HUES48 (cell line): ENCODE measurements around the gene ADGRD1.
"Not testable (repeated sequence)": the region's sequence is repeated elsewhere in the genome, so short reads cannot be mapped to it uniquely, and the experiment has no call there.

ENCODE experiments used
- H3K27ac ChIP-seq: one replicate; pipeline ENCODE4 v1.7.0; 2013; ENCODE audit warnings: low read depth, low read length, inconsistent platforms
- H3K27me3 ChIP-seq: 2 replicates; pipeline ENCODE4 v1.6.1; 2013; ENCODE audit warnings: mild to moderate bottlenecking, low read length; ENCODE audit not compliant: control insufficient read depth, insufficient read depth
- H3K36me3 ChIP-seq: 2 replicates; pipeline ENCODE4 v1.6.1; 2013; ENCODE audit warnings: low read length; ENCODE audit not compliant: control insufficient read depth, insufficient read depth
- H3K4me1 ChIP-seq: 2 replicates; pipeline ENCODE4 v1.6.1; 2013; ENCODE audit warnings: mild to moderate bottlenecking, low read length; ENCODE audit not compliant: control insufficient read depth, insufficient read depth
- H3K4me3 ChIP-seq: 2 replicates; pipeline ENCODE4 v1.5.1; 2013; ENCODE audit warnings: mild to moderate bottlenecking, low read depth, low read length
- H3K9ac ChIP-seq: 2 replicates; pipeline ENCODE4 v1.6.1; 2013; ENCODE audit warnings: mild to moderate bottlenecking, low read depth, low read length, moderate library complexity
- H3K9me3 ChIP-seq: 2 replicates; pipeline ENCODE4 v1.6.1; 2013; ENCODE audit warnings: low read length; ENCODE audit not compliant: control insufficient read depth, insufficient read depth

Gene ADGRD1

DNA sequence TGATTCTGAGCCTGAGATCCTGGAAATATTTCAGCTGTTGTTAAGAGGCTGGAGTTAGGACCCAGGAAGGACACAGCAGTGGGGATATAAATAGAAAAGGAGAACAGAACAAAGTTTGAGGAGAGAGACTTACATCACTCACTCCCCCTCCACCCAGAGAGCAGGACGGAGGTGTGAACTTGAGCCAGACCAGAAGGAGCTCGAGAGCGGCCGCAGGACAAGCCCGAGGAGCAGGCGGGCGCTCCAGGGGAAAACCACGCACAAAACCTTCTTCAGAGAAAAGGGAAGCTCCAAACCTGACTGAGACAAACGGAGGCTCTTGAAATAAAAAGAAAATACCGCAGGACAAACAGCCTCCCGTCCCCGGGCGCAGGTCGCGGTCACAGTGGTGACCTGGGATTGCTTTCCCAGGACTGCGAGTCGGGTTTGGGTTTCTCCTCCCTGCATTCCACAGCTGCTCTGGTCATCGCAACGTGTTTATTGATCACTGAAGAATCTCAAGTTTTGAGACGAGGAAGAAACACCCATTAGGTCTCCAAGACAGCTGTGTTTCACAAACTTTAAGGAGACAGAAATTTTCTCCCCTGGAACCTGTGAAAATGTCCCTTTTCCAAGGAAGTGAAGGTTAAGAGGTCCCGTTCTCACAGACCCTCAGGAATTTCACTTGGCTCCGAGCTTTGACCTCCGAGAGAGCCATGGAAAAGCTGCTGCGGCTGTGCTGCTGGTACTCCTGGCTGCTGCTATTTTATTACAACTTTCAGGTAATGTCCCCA is at the start of gene ADGRD1:
TSS of gene ADGRD1 (plus strand) at position 137 of the 773 bp plus-strand sequence. CDS start at position 696, 559 bp downstream.
- Histone ChIP-seq H3K4me3 (no peak within 1 kb of the TSS), H3K27ac (no peak within 1 kb of the TSS), H3K4me1 (peaks cover 10% of the 10 kb centered on the region), H3K9me3 (no peaks in the 10 kb centered on the region), H3K9ac (no peak within 1 kb of the TSS), H3K36me3 (no peaks in the 10 kb centered on the region), H3K27me3 (peaks cover 3% of the 10 kb centered on the region; the same call in 1 of the 2 replicates)

- H3K36me3 ChIP-seq, result no peaks in the 10 kb centered on the region
- H3K4me1 ChIP-seq, result no peaks in the 10 kb centered on the region
- no peak overlapping the region for H3K27ac ChIP-seq
- H3K9ac ChIP-seq, result no peak overlapping the region
- no peak overlapping the region for H3K4me3 ChIP-seq
- no peaks in the 10 kb centered on the region for H3K9me3 ChIP-seq
- no peaks in the 10 kb centered on the region for H3K27me3 ChIP-seq
These were observed 49.6 kb upstream of the ADGRD1 start for GRCh38 chr12:130904064-130904463.

- not testable (repeated sequence) for H3K4me1 ChIP-seq, H3K4me3 ChIP-seq, H3K27ac ChIP-seq, H3K9me3 ChIP-seq, H3K36me3 ChIP-seq, H3K9ac ChIP-seq, H3K27me3 ChIP-seq
These were observed 48.7 kb upstream of the ADGRD1 start for GRCh38 chr12:130904936-130905455.

DNA sequence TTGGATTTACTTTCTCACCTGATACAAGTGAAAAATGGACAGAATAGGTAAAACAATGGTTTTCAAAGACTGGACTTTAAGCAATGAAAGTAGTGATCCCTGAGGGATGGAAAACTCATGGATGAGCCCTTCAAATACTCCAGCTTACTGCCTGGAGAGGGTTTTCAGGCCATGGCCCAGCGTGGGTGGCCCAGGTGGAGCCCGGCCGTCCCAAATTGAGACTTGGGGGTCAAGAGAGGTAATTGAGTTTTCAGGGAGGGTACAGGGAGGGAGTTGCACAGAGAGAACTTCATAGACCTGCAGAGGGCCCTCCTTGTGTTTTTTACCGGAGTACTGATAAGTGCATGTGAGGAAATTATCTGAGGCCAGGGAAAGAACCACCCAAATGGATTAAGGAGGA is 44.6 kb upstream of the ADGRD1 start:
- no peaks in the 10 kb centered on the region for H3K4me1 ChIP-seq
- no peaks in the 10 kb centered on the region for H3K27me3 ChIP-seq
- peaks cover 12% of the 10 kb centered on the region; the same call in 1 of the 2 replicates for H3K9me3 ChIP-seq
- H3K9ac ChIP-seq, result no peak overlapping the region
- H3K27ac ChIP-seq, result no peak overlapping the region
- no peak overlapping the region for H3K4me3 ChIP-seq
- H3K36me3 ChIP-seq, result no peaks in the 10 kb centered on the region

DNA sequence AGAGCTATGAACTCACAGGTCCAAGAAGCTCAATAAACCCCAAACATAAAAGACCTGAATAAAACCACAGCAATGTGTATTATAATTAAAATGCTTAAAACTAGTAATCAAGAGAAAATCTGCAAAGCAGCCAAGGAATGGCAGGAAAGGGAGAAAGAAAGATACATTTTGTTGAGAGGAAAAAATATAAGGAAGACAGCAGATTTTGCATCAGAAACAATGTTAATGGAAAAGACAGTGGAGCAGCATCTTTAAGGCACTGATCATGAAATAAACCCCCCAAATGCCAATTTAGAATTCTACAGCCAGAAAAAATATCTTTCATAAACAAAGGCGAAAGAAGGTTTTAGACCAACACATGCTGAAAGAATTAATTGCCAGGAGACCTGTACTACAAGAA is 42.5 kb upstream of the ADGRD1 start:
- no peaks in the 10 kb centered on the region for H3K4me1 ChIP-seq
- H3K27ac ChIP-seq, result no peak overlapping the region
- H3K27me3 ChIP-seq, result no peaks in the 10 kb centered on the region
- H3K9ac ChIP-seq, result no peak overlapping the region
- H3K36me3 ChIP-seq, result no peaks in the 10 kb centered on the region
- H3K9me3 ChIP-seq, result peaks cover 12% of the 10 kb centered on the region; the same call in 1 of the 2 replicates
- H3K4me3 ChIP-seq, result no peak overlapping the region

DNA sequence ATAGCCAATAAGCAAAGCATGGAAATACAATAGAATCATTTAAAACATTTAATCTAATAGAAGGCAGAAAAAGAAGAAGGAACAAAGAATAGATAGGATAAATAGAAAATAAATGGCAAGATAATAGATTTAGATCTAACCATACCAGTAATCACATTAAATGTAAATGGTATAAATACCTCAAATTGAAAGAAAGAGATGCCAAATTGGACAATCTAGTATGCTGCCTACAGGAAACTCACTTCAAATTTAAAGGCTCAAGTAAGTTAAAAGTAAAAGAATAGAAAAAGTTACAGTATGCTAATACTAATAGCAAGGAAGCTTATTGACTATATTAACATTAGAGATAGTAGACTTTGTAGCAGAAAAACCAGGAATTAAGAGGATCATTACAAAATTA is 41.8 kb upstream of the ADGRD1 start:
- H3K36me3 ChIP-seq, result no peaks in the 10 kb centered on the region
- no peak overlapping the region for H3K4me3 ChIP-seq
- peaks cover 12% of the 10 kb centered on the region; the same call in 1 of the 2 replicates for H3K9me3 ChIP-seq
- no peak overlapping the region for H3K9ac ChIP-seq
- peaks cover 4% of the 10 kb centered on the region; the same call in 1 of the 2 replicates for H3K27me3 ChIP-seq
- no peak overlapping the region for H3K27ac ChIP-seq
- no peaks in the 10 kb centered on the region for H3K4me1 ChIP-seq

DNA sequence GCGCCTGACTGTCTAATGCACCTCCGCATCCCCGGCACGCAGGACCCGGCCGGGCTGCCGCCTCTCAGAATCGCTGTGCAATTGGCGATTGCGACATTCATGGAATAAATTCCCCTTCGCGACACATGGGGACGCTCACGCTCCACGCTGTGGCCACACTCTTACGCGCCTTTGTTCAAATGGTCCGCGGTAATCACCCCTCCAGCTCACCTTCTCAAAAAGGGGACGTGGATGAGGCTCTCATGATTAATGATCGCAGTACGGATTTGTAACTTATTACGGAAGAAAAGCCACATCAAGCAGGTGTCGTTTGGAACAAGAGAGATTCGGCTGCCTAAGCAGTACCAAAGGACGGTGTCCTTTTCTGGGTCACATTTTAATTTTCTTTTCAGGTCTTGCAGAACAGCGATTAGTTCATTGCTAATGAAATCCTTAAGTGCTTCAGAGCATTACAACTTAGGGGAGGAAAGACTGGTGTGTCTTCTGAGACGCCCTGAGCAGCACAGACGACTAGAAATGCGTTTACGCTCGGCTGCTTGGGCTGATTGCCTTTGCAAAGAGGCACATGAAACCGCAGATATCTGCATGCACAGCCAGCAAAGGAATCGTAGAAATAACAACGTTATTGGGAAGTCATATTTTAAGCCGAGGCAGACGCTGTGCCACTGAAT is 37.3 kb upstream of the ADGRD1 start:
- Histone ChIP-seq H3K27me3 (peaks cover 4% of the 10 kb centered on the region; the same call in 1 of the 2 replicates), H3K4me1 (no peaks in the 10 kb centered on the region), H3K27ac (no peak overlapping the region), H3K4me3 (no peak overlapping the region), H3K9ac (no peak overlapping the region), H3K36me3 (no peaks in the 10 kb centered on the region), H3K9me3 (peaks cover 10% of the 10 kb centered on the region; the same call in 1 of the 2 replicates)

GRCh38 chr12:130917607-130918006 is 36.1 kb upstream of the ADGRD1 start:
- Histone ChIP-seq H3K4me3 (no peak overlapping the region), H3K36me3 (no peaks in the 10 kb centered on the region), H3K9ac (no peak overlapping the region), H3K9me3 (no peaks in the 10 kb centered on the region), H3K27me3 (peaks cover 4% of the 10 kb centered on the region; the same call in 1 of the 2 replicates), H3K27ac (no peak overlapping the region), H3K4me1 (no peaks in the 10 kb centered on the region)

DNA sequence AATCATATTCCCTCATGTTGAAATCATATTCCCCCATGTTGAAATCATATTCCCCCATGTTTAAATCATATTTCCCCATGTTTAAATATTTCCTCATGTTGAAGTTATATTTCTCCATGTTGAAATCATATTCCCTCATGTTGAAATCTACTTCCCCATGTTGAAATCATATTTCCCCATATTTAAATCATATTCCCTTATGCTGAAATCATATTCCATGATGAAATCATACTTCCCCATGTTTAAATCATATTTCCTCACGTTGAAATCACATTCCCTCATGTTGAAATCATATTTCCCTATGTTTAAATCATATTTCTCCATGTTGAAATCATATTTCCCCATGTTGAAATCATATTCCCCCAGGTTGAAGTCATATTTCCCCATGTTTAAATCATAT is 34.6 kb upstream of the ADGRD1 start:
- no peaks in the 10 kb centered on the region for H3K9me3 ChIP-seq
- H3K27ac ChIP-seq, result no peak overlapping the region
- H3K9ac ChIP-seq, result no peak overlapping the region
- H3K36me3 ChIP-seq, result no peaks in the 10 kb centered on the region
- H3K27me3 ChIP-seq, result peaks cover 4% of the 10 kb centered on the region; the same call in 1 of the 2 replicates
- H3K4me3 ChIP-seq, result no peak overlapping the region
- H3K4me1 ChIP-seq, result no peaks in the 10 kb centered on the region

GRCh38 chr12:130920119-130920703 is 33.5 kb upstream of the ADGRD1 start:
- Histone ChIP-seq H3K27me3 (peaks cover 4% of the 10 kb centered on the region; the same call in 1 of the 2 replicates), H3K36me3 (no peaks in the 10 kb centered on the region), H3K9ac (no peak overlapping the region), H3K4me1 (no peaks in the 10 kb centered on the region), H3K27ac (no peak overlapping the region), H3K4me3 (no peak overlapping the region), H3K9me3 (no peaks in the 10 kb centered on the region)
